SU-DHL-6 (cell line): ENCODE results near the gene MS4A10.

Source experiments
- EZH2phosphoT487 ChIP-seq: fragments of 200-600 bp; sonication (generic), shearing (Covaris generic); conservative IDR thresholded peaks from 2 replicates; pipeline ENCODE4 v1.6.1; 2018; ENCODE audit warnings: mild to moderate bottlenecking, antibody characterized with exemption, low read length, moderate library complexity, mixed read lengths
- TF ChIP-seq, protein P1 (sequence below): fragments of 200-600 bp; sonication (generic); IDR thresholded peaks from one replicate; pipeline ENCODE4 v1.5.1; 2017; ENCODE audit warnings: antibody characterized with exemption, mild to moderate bottlenecking, low read length, moderate library complexity; ENCODE audit not compliant: insufficient read depth, poor library complexity, severe bottlenecking

- no peak for TF ChIP-seq EZH2phosphoT487
- TF ChIP-seq, protein P1, sequence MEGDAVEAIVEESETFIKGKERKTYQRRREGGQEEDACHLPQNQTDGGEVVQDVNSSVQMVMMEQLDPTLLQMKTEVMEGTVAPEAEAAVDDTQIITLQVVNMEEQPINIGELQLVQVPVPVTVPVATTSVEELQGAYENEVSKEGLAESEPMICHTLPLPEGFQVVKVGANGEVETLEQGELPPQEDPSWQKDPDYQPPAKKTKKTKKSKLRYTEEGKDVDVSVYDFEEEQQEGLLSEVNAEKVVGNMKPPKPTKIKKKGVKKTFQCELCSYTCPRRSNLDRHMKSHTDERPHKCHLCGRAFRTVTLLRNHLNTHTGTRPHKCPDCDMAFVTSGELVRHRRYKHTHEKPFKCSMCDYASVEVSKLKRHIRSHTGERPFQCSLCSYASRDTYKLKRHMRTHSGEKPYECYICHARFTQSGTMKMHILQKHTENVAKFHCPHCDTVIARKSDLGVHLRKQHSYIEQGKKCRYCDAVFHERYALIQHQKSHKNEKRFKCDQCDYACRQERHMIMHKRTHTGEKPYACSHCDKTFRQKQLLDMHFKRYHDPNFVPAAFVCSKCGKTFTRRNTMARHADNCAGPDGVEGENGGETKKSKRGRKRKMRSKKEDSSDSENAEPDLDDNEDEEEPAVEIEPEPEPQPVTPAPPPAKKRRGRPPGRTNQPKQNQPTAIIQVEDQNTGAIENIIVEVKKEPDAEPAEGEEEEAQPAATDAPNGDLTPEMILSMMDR = no peak
Measured at GRCh38 chr11:60845338-60845737, 60.2 kb downstream of the MS4A10 start.
